KMS-11 (cell line): ENCODE measurements around the gene NUPR1.
"Not testable (repeated sequence)": the region's sequence is repeated elsewhere in the genome, so short reads cannot be mapped to it uniquely, and the experiment has no call there.

Experiments used
- H2AFZ ChIP-seq: fragments of 200-600 bp; sonication (generic); 2 replicates; pipeline ENCODE4 v1.6.1; 2016; ENCODE audit warnings: antibody characterized with exemption, mixed run types, low read depth
- H3K27ac ChIP-seq: fragments of 200-600 bp; sonication (generic); 2 replicates; pipeline ENCODE4 v1.6.1; 2016; ENCODE audit warnings: mild to moderate bottlenecking, mixed run types
- H3K27me3 ChIP-seq: fragments of 200-600 bp; sonication (generic); 2 replicates; pipeline ENCODE4 v1.6.1; 2017; ENCODE audit warnings: mild to moderate bottlenecking, low read depth, mixed run types, moderate library complexity; ENCODE audit not compliant: insufficient read depth
- H3K36me3 ChIP-seq: fragments of 200-600 bp; sonication (generic); 2 replicates; pipeline ENCODE4 v1.6.1; 2017; ENCODE audit warnings: mild to moderate bottlenecking, mixed run types; ENCODE audit not compliant: insufficient read depth
- H3K4me1 ChIP-seq: fragments of 200-600 bp; sonication (generic); 2 replicates; pipeline ENCODE4 v1.6.1; 2016; ENCODE audit warnings: mild to moderate bottlenecking, low read depth, mixed run types; ENCODE audit not compliant: poor library complexity, severe bottlenecking
- H3K4me2 ChIP-seq: fragments of 200-600 bp; sonication (generic); 2 replicates; pipeline ENCODE4 v1.7.0; 2016; ENCODE audit warnings: mild to moderate bottlenecking, mixed run types
- H3K4me3 ChIP-seq: fragments of 200-600 bp; sonication (generic); IDR thresholded peaks from 2 replicates; pipeline ENCODE4 v1.6.1; 2017; ENCODE audit warnings: low read depth, low read length, mixed read lengths; ENCODE audit not compliant: insufficient read depth
- H3K79me2 ChIP-seq: fragments of 200-600 bp; sonication (generic); 2 replicates; pipeline ENCODE4 v1.6.1; 2016; ENCODE audit warnings: low read depth, mixed run types; ENCODE audit not compliant: insufficient read depth
- H3K9ac ChIP-seq: fragments of 200-600 bp; sonication (generic); 2 replicates; pipeline ENCODE4 v1.6.1; 2016; ENCODE audit warnings: mild to moderate bottlenecking, mixed run types
- H4K20me1 ChIP-seq: fragments of 200-600 bp; sonication (generic); 2 replicates; pipeline ENCODE4 v1.6.1; 2016; ENCODE audit warnings: mild to moderate bottlenecking, mixed run types; ENCODE audit not compliant: insufficient read depth
- TF ChIP-seq, protein P1 (sequence below): fragments of 200-600 bp; sonication (generic); conservative IDR thresholded peaks from 2 replicates; pipeline ENCODE4 v1.6.1; 2017; ENCODE audit warnings: low read depth, mild to moderate bottlenecking, antibody characterized with exemption, low read length, moderate library complexity, mixed read lengths

The NUPR1 gene

DNA sequence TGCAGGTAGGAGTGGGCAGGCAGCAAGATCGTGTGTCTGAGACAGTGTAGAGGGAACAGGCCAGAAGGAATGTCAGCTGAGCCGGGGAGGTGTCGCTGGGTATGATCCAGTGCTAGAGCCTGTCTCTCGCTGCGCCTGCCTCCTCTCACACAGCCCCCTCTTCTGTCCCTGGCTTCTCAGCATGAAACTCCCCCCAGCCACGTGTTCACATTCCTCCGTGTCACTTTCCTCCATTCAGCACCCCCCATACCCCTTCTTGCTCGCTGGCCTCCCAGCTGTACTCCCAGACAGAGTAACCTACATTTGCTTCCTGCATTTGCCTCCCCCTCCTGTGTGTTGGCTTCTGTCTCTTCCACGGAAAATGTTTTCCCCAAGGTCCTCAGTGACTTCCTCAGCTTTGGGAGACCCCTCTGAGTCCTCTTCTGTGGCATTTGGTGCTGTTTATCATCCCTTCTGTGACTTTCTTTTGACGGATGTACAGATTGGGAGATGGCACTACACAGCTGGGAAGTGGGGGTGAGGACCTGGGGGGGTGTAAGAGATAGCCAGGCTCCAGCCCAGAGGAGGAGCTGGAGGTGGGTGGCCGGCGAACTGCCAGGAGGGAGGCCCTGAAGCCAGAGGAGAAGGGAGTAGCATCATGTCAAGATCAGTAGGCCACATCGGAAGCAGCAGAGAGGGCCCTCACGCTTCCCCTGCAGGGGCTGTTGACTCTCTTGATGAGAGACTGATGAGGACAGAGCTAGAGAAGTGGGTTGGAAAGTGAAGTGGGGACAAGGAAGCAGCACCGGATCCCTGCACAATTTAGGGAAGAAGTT is 34.1 kb upstream of the NUPR1 start:
- no peaks in the 10 kb centered on the region for H3K36me3 ChIP-seq
- no peaks in the 10 kb centered on the region for H4K20me1 ChIP-seq
- H3K79me2 ChIP-seq: no peaks in the 10 kb centered on the region
- no peaks in the 10 kb centered on the region for H3K27me3 ChIP-seq
- no peak overlapping the region for H3K27ac ChIP-seq
- TF ChIP-seq, protein P1, sequence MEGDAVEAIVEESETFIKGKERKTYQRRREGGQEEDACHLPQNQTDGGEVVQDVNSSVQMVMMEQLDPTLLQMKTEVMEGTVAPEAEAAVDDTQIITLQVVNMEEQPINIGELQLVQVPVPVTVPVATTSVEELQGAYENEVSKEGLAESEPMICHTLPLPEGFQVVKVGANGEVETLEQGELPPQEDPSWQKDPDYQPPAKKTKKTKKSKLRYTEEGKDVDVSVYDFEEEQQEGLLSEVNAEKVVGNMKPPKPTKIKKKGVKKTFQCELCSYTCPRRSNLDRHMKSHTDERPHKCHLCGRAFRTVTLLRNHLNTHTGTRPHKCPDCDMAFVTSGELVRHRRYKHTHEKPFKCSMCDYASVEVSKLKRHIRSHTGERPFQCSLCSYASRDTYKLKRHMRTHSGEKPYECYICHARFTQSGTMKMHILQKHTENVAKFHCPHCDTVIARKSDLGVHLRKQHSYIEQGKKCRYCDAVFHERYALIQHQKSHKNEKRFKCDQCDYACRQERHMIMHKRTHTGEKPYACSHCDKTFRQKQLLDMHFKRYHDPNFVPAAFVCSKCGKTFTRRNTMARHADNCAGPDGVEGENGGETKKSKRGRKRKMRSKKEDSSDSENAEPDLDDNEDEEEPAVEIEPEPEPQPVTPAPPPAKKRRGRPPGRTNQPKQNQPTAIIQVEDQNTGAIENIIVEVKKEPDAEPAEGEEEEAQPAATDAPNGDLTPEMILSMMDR: no peak
- H2AFZ ChIP-seq: no peak overlapping the region
- no peak overlapping the region for H3K9ac ChIP-seq
- no peak overlapping the region for H3K4me3 ChIP-seq
- H3K4me1 ChIP-seq: no peaks in the 10 kb centered on the region
- no peak overlapping the region for H3K4me2 ChIP-seq

DNA sequence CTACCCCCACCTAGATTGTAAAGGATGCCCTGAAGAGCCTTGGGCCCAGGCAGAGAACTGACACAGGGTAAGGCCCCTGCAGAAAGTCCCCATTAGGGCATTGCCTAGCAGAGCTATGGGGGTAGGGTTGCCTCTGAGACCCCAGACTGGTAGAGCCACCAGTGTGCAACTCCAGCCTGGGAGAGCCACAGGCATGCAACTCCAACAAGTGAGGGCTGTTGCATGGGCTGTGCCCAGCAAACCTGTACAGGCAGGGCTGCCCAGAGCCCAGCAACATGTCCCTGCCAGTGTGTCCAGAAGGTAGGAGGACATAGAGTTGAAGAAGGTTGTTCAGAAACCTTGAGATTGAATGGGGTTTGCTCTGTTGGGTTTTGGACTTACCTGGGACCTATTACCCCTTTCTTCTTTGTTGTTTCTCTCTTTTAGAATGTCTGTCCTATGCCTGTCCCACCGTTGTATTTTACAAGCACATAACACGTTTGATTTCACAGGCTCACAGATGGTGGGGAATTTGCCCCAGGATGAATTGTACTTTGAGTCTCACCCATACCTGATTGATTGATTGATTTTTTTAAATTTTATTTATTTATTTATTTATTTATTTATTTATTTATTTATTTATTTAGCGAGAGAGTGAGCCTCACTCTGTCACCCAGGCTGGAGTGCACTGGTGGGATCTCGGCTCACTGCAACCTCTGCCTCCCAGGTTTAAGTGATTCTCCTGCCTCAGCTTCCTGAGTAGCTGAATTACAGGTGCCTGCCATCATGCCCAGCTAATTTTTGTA is 31.4 kb upstream of the NUPR1 start:
- Histone ChIP-seq H4K20me1 (no peaks in the 10 kb centered on the region), H3K79me2 (no peaks in the 10 kb centered on the region; the same call in 1 of the 2 replicates), H3K4me3 (no peak overlapping the region)

DNA sequence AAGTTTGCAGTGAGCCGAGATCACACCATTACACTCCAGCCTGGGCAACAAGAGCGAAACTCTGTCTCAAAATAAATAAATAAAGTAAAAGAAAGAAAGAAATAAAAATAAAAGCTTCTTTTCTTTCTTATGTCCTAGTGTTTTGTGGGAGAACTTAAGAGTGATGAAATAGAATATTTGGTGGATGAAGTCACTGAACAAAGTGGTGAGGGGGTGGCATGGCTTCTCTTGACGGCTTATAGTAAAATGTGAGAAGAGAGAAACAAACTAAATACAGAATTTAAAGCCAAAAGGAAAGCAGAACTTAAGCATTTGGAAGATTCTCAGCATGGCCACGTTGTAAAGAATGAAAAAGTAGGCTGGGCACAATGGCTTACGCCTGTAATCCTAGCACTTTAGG is 30.2 kb upstream of the NUPR1 start:
- Histone ChIP-seq H3K4me1 (no peaks in the 10 kb centered on the region), H3K4me3 (no peak overlapping the region), H3K27ac (no peak overlapping the region), H3K9ac (no peak overlapping the region), H2AFZ (no peak overlapping the region), H4K20me1 (no peaks in the 10 kb centered on the region), H3K27me3 (no peaks in the 10 kb centered on the region), H3K36me3 (no peaks in the 10 kb centered on the region), H3K79me2 (no peaks in the 10 kb centered on the region; the same call in 1 of the 2 replicates), H3K4me2 (no peak overlapping the region)
- TF ChIP-seq, protein P1: no peak

More for the DNA sequence above, 31.4 kb upstream of the NUPR1 start:
- no peak overlapping the region for H2AFZ ChIP-seq
- no peak overlapping the region for H3K4me2 ChIP-seq
- H3K9ac ChIP-seq: no peak overlapping the region
- H3K36me3 ChIP-seq: no peaks in the 10 kb centered on the region
- no peaks in the 10 kb centered on the region for H3K4me1 ChIP-seq
- H3K27ac ChIP-seq: no peak overlapping the region
- TF ChIP-seq, protein P1: no peak
- no peaks in the 10 kb centered on the region for H3K27me3 ChIP-seq

DNA sequence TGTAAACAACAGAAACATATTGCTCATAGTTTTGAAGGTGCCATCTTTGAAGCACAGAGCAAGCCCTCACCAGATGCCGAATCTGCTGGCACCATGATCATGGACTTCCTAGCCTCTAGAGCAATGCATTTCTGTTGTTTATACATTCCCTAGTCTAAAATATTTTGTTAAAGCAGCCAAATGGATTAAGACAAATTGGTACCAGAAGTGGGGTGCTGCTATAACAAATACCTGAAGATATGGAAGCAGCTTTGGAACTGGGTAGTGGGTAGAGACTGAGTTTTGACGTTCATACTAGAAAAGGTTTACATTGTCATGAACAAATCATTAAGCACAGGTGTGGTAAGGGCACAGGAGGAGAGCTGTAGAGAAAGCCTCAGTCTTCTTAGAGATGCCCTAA is 28.5 kb upstream of the NUPR1 start:
- H3K4me2 ChIP-seq: no peak overlapping the region
- no peaks in the 10 kb centered on the region for H3K27me3 ChIP-seq
- H3K4me1 ChIP-seq: no peaks in the 10 kb centered on the region
- H3K4me3 ChIP-seq: no peak overlapping the region
- no peaks in the 10 kb centered on the region for H3K36me3 ChIP-seq
- H3K27ac ChIP-seq: no peak overlapping the region
- no peaks in the 10 kb centered on the region; the same call in 1 of the 2 replicates for H3K79me2 ChIP-seq
- TF ChIP-seq, protein P1: no peak
- no peak overlapping the region for H2AFZ ChIP-seq
- no peak overlapping the region for H3K9ac ChIP-seq
- no peaks in the 10 kb centered on the region for H4K20me1 ChIP-seq

DNA sequence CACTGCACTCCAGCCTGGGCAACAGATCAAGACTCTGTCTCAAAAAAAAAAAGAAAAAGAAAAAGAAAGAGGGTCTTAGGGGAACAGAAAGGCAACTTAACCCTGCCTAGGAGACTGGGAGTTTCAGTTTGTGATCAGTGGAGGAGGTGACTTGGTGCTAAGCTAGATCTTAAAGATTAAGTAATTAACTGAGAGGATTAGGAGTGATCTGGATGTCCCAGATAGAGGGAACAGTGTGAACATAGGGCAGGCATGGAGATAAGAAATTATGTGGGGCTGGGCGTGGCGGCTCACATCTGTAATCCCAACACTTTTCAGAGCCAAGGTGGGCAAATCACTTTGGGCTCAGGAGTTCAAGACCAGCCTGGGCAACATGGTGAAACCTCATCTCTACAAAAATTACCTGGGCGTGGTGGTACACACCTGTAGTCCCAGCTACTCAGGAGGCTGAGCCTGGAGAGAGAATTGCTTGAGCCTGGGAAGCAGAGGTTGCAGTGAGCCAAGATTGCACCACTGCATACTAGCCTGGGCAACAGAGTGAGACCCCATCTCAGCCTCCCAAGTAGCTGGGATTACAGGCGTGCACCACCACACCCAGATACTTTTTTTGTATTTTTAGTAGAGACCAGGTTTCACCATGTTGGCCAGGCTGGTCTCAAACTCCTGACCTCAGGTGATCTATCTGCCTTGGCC is 27.6 kb upstream of the NUPR1 start:
- not testable (repeated sequence) for H3K27ac ChIP-seq, H4K20me1 ChIP-seq, H3K36me3 ChIP-seq, H3K4me2 ChIP-seq, H3K27me3 ChIP-seq, H3K4me1 ChIP-seq, H3K9ac ChIP-seq, H3K4me3 ChIP-seq, H3K79me2 ChIP-seq, H2AFZ ChIP-seq
